GM12891 (cell line): ENCODE results near the gene KRT71.
"Not testable (repeated sequence)": the region's sequence is repeated elsewhere in the genome, so short reads cannot be mapped to it uniquely, and the experiment has no call there.

Experiments used
- DNase-seq: peaks from one replicate; pipeline ENCODE4 v3.0.0; 2011; ENCODE audit warnings: low spot score; ENCODE audit not compliant: insufficient read length
- FAIRE-seq: peaks from 2 replicates; lab custom pipeline; 2011; peaks lifted over from hg19 to GRCh38; lab: Jason Lieb, UNC
- PAX5 ChIP-seq: IDR thresholded peaks from 2 replicates; pipeline ENCODE4 v1.6.1; 2011; ENCODE audit warnings: low read length, moderate library complexity, mild to moderate bottlenecking; ENCODE audit not compliant: insufficient read depth, severe bottlenecking
- POLR2A ChIP-seq: IDR thresholded peaks from 2 replicates; pipeline ENCODE4 v1.6.1; 2011; ENCODE audit warnings: low read depth, low read length, control low read depth
- POLR2AphosphoS5 ChIP-seq: IDR thresholded peaks from 2 replicates; pipeline ENCODE4 v1.6.1; 2011; ENCODE audit warnings: low read depth, low read length, control low read depth
- POU2F2 ChIP-seq: IDR thresholded peaks from 2 replicates; pipeline ENCODE4 v1.6.1; 2011; ENCODE audit warnings: low read depth, mild to moderate bottlenecking, control low read depth, low read length, moderate library complexity
- SPI1 ChIP-seq: IDR thresholded peaks from 2 replicates; pipeline ENCODE4 v1.6.1; 2011; ENCODE audit warnings: low read depth, low read length, control low read depth
- TAF1 ChIP-seq: IDR thresholded peaks from 2 replicates; pipeline ENCODE4 v1.6.1; 2011; ENCODE audit warnings: low read depth, low read length, control low read depth

Gene KRT71

DNA sequence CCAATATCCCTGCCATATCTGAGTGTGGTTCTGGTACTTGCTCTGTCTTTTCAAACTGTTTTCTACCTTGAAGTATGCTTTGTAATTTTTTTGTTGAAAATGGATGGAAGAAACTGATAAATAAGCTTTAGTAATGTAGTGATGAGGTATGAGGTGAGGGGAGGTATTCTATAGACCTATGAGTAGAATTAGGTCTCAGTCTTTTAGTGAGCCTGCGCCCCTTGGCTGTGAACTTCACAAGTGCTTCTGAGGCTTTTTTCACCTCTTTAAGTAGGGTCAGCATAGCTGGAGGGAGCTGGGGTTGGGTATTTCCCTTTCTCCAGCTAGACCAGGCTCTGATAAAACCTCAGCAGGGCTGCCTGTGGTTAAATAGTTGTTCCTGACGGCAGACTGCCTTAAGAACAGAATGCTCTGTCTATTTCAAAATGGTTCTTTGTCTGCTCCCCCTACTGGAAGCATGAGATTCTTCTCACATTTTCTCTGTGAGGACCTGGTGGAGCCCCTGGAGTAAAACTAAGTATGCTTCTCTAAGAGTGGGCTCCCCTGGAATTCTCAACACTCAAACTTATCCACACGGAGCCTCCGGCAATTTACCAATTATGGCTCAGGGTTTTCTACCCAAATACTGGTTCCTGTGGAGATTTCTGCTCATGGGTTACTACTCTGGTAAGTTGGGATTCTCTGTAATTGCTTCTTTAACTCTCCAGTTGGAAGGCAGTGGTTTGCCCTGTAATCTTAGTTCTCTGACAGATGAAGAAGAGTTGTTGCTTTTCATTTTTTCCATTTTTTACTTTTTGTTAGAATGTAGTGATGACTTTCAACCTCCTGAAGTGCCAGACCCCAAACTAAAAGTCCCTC lies 45.9 kb downstream of the KRT71 start:
- TF ChIP-seq TAF1 = no peak
- TF ChIP-seq POLR2A = no peak
- no peak for TF ChIP-seq POLR2AphosphoS5
- TF ChIP-seq POU2F2 = no peak
- no peak for TF ChIP-seq PAX5
- TF ChIP-seq SPI1 = no peak
- FAIRE-seq = no peak
- DNase-seq = no peak

DNA sequence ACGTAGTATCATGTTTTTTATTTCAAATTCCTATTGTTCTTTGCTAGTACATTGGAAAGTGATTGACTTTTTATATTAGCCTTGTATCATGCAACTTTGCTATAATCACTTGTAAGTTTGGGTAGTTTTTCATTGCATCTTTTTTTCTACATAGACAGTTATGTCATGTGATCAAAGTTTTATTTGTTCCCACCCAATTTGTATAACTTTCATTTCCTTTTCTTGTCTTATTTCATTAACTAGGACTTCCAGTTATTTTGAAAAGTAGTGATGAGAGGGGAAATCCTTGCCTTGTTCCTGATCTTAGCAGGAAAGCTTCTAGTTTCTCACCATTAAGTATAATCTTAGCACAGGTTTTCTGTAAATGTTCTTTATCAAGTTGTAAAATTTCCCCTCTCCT lies 50.1 kb downstream of the KRT71 start:
- no peak for TF ChIP-seq POLR2A
- no peak for TF ChIP-seq POU2F2
- no peak for TF ChIP-seq PAX5
- TF ChIP-seq POLR2AphosphoS5 = no peak
- no peak for TF ChIP-seq SPI1
- no peak for TF ChIP-seq TAF1
- FAIRE-seq (no peak), DNase-seq (no peak)

DNA sequence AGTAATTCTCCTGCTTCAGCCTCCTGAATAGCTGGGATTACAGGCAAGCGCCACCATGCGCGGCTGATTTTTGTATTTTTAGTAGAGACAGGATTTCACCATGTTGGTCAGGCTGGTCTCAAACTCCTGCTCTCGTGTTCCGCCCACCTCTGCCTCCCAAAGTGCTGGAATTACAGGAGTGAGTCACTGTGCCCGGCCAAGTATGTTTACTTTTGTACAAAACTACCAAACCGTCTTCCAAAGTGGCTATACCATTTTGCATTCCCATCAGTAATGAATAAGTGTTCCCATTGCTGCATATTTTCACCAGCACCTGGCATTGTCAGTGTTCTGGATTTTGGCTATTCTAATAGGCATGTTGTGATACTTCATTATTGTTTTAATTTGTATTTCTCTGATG lies 51.5 kb downstream of the KRT71 start:
- DNase-seq (no peak), FAIRE-seq (no peak)
- TF ChIP-seq POU2F2 = no peak
- TF ChIP-seq PAX5 = no peak
- no peak for TF ChIP-seq TAF1
- no peak for TF ChIP-seq POLR2AphosphoS5
- TF ChIP-seq POLR2A = no peak
- no peak for TF ChIP-seq SPI1

DNA sequence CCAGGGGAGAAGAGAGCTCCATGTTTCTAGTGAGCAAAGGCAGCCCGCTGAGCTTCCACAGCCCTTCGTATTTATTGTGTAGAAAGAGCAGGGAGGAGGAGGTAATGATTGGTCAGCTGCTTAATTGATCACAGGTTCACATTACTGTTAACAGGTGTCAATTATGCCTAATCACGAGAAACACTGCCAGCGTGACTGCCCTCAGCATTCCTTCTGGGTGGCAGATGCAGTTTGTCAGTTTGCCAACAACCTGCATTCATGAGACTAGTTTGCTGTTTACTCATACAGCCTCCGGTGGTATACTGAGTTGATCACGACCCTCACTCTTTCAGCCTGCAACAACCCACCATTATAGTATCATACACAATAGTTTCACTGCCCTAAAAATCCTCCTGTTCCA lies 52.4 kb downstream of the KRT71 start:
- not testable (repeated sequence) for FAIRE-seq, DNase-seq

DNA sequence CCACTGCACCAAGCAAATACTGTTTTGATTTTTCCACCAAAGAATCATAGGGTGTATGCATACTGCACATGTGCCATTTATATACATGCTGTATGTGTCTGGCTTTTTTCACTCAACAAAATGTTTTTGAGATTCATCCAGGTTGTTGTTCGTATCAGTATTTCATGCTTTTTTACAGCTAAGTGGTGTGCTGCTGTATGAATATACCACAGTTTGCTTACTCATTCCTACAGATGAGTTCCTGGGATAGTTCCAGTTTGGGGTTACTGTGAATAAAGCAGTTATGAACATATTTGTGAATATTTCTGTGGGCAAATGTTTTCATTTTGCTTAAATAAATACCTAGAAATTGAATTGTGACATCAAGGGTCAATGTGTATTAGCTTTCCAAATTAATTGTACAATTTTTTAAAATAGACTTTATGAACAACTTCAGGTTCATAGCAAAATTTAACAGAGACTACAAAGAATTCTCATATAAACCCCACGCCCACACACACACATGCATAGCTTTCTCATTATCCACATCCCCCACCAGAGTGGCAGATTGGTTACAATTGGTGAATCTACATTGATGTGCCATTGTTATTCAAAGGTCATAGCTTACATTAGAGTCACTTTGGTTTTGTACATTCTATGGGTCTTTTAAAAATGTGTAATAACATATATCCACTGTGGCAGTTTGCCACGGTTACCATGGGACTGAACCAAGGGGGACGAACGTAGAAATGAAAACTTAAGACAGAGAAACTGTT lies 53.0 kb downstream of the KRT71 start:
- FAIRE-seq = no peak
- DNase-seq = no peak
- TF ChIP-seq POU2F2 (no peak), SPI1 (no peak), TAF1 (no peak), POLR2AphosphoS5 (no peak), PAX5 (no peak), POLR2A (no peak)

DNA sequence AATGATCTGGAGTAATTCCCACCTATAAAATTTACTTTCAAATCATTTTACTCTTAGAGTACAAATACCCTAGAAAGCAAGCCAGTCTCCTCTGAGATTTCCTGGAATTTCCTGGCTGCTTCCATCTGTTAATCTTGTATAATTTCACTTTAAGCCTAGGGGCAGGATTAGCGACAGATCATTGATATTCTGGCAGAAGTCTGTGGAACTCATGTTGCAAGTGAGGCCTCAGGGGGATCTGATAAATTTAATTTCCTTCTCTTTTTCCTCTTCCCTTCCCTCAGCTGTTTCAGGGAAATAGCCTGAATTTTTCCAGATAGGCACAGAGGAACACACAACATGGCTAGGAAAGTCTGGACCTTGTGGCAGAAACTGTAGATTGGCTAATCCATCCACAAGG lies 54.0 kb downstream of the KRT71 start:
- DNase-seq (no peak), FAIRE-seq (no peak)
- TF ChIP-seq SPI1 (no peak), POLR2A (no peak), POLR2AphosphoS5 (no peak), PAX5 (no peak), TAF1 (no peak), POU2F2 (no peak)

DNA sequence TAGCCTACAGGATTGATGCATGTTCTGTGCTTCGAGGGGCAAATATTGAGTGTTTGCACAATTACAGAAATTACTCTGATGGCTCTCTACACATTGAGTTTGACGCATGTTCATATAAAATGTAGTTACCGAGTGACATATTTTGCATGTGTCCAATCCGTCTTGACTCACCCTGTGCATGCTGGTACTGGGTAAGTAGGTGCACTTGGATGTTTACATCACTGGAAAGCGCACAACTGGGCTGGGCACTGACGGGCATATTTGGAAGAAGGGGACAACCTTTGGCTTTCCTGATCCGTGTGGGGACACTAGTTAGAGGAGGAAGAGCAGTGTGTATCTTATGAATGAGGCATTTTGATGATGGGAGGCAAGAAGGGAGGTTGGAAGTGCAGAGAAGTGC lies 55.0 kb downstream of the KRT71 start:
- DNase-seq (no peak), FAIRE-seq (no peak)
- TF ChIP-seq PAX5 = no peak
- no peak for TF ChIP-seq POLR2AphosphoS5
- no peak for TF ChIP-seq SPI1
- TF ChIP-seq POLR2A = no peak
- TF ChIP-seq TAF1 = no peak
- TF ChIP-seq POU2F2 = no peak

DNA sequence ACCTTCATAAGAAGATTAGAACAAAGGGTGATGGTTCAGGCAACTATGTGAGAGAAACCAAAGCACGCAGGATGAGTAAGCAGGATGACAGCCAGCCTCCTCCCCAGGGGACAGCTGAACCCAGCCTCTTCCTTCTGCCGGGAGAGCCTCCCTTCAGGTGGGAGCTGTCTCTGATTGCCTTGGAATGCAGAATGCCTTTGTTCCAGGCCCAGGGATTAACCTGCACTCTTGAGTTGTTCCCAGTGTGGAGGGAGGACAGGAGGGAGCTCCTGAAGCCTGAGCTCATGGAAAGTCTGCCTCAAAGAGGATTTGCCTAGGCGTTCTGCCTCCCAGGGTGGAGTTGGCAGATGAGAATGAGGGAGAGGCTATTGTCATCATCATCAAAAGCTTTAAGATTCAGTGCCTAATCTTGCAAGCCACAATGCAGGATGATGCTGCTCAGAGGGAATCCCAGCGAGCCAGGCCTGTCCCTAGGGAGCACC lies 56.3 kb downstream of the KRT71 start:
- TF ChIP-seq POLR2AphosphoS5 (no peak), POU2F2 (no peak), SPI1 (no peak), PAX5 (no peak), POLR2A (no peak), TAF1 (no peak)
- DNase-seq (no peak), FAIRE-seq (no peak)

DNA sequence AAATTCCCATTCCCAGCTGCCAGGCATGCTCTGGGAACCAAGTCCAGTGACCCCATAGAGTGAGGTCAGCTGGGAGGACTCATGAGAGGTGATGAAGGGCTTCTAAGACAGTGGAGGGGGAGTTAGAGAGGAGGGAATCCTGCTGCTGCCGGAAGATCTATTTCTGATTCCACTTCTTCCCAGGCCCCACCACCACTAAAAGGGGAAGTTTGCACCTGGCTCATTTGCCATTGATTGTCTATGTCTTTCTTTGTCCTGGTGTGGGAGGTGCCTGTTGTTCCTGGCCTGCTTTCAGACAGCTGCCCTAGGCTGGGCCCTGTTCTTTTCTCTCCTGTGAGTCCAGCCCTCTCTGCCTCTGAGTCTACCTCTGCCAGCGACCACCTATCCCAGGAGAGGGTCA lies 56.9 kb downstream of the KRT71 start:
- DNase-seq = no peak

DNA sequence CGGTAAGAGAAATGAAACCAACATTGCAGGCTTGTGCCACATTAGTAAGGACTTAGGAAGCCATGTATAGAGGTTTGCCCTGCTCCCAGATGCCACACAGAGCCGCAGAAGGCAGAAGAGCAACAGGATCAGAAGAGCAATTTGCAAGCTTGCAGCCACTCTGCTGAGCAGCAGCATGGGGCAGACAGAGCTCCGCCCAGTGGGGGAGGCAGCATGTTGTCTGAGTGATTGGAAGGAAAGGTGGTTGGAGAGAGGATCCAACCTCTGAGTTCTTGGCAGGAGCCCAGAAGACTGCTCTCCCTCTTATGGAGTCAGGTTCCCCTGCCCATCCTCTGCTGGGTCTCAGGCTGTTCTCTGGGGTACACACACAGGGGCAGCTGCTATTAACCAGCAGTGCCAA lies 57.6 kb downstream of the KRT71 start:
- FAIRE-seq = no peak
- no peak for DNase-seq
- TF ChIP-seq POU2F2 (no peak), POLR2A (no peak), PAX5 (no peak), POLR2AphosphoS5 (no peak), TAF1 (no peak), SPI1 (no peak)

More for the DNA sequence above, 56.9 kb downstream of the KRT71 start:
- no peak for FAIRE-seq
- TF ChIP-seq POLR2AphosphoS5 = no peak
- TF ChIP-seq TAF1 = no peak
- no peak for TF ChIP-seq POLR2A
- TF ChIP-seq POU2F2 = no peak
- no peak for TF ChIP-seq PAX5
- no peak for TF ChIP-seq SPI1

DNA sequence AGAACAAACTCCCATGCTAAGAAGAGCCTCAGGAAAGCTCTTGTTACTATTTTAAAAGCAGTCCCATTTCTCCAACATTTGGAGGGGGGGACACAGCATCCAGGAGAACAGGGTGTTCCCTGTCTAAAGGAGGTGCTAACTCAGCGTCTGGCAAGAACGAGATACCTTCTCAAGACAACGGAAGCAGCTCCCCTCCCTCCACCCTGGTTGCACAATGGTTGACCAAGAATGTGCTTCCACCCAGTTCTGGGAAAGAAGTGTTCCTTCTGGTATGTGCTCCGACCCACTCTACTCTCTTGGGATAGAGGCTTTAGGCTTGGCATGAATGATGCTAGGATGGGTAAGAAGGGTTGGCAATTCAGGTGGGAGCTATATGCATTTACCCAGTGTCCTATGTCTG lies 58.4 kb downstream of the KRT71 start:
- no peak for FAIRE-seq
- DNase-seq = no peak
- TF ChIP-seq TAF1 (no peak), POLR2AphosphoS5 (no peak), PAX5 (no peak), SPI1 (no peak), POLR2A (no peak), POU2F2 (no peak)
